GM21737 (cell line): ENCODE measurements around the gene CTBP1.

ENCODE experiments used
- ATAC-seq: cut with Tn5 transposase; IDR thresholded peaks from one replicate; pipeline ENCODE4 v1.9.1; 2021; ENCODE audit warnings: mild to moderate bottlenecking, moderate library complexity; ENCODE audit not compliant: unreplicated experiment

Gene CTBP1

GRCh38 chr4:1250921-1251772 lies 2.2 kb upstream of the CTBP1 start:
- ATAC-seq: no peak

GRCh38 chr4:1250527-1250812 lies 1.5 kb upstream of the CTBP1 start:
- no peak for ATAC-seq

- ATAC-seq: no peak
These were observed 999 bp upstream of the CTBP1 start for GRCh38 chr4:1249731-1250526.

GRCh38 chr4:1249148-1249730 lies 309 bp upstream of the CTBP1 start:
- ATAC-seq: peak; percentile 49

GRCh38 chr4:1247864-1248244 lies 1.1 kb downstream of the CTBP1 start:
- ATAC-seq: peak; percentile 18

- ATAC-seq: no peak
These were observed 1.7 kb downstream of the CTBP1 start for GRCh38 chr4:1246901-1247863.

- ATAC-seq: no peak
These were observed 2.6 kb downstream of the CTBP1 start for GRCh38 chr4:1246111-1246881.

- ATAC-seq: no peak
These were observed 3.4 kb downstream of the CTBP1 start for GRCh38 chr4:1245481-1246051.

GRCh38 chr4:1244978-1245471 lies 3.9 kb downstream of the CTBP1 start:
- no peak for ATAC-seq

- ATAC-seq: no peak
These were observed 4.6 kb downstream of the CTBP1 start for GRCh38 chr4:1244081-1244977.

GRCh38 chr4:1243451-1244080 lies 5.4 kb downstream of the CTBP1 start:
- no peak for ATAC-seq

GRCh38 chr4:1242506-1243450 lies 6.2 kb downstream of the CTBP1 start:
- ATAC-seq: no peak

GRCh38 chr4:1241936-1242505 lies 6.9 kb downstream of the CTBP1 start:
- no peak for ATAC-seq

GRCh38 chr4:1241466-1241935 lies 7.4 kb downstream of the CTBP1 start:
- ATAC-seq: no peak

- ATAC-seq: no peak
These were observed 8.0 kb downstream of the CTBP1 start for GRCh38 chr4:1240721-1241465.

- ATAC-seq: no peak
These were observed 9.0 kb downstream of the CTBP1 start for GRCh38 chr4:1239950-1240307.
